ENCODE data around the gene TPPP.

DNA sequence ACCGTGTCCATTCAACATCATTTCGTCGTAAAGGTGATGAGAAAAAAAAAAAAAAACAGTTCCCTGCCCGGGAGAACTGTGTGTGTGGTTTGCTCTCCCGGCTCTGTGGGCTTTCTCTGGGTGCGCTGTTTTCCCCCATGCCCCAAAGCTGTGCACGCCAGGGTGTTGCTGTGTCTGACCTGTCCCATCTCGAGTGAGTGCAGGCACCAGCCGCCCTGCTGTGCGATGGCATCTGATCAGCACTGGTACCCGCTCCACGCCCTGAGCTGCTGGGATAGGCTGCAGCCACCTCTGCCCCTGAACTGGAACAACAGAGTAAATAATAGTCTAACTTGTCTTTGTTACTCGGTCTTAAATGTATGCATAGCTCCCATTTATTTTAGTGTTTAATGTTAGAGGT is 47.7 kb downstream of the TPPP start:
- TF ChIP-seq, protein P1, sequence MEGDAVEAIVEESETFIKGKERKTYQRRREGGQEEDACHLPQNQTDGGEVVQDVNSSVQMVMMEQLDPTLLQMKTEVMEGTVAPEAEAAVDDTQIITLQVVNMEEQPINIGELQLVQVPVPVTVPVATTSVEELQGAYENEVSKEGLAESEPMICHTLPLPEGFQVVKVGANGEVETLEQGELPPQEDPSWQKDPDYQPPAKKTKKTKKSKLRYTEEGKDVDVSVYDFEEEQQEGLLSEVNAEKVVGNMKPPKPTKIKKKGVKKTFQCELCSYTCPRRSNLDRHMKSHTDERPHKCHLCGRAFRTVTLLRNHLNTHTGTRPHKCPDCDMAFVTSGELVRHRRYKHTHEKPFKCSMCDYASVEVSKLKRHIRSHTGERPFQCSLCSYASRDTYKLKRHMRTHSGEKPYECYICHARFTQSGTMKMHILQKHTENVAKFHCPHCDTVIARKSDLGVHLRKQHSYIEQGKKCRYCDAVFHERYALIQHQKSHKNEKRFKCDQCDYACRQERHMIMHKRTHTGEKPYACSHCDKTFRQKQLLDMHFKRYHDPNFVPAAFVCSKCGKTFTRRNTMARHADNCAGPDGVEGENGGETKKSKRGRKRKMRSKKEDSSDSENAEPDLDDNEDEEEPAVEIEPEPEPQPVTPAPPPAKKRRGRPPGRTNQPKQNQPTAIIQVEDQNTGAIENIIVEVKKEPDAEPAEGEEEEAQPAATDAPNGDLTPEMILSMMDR (IDR thresholded peaks at IDR 0.05): no peak
- TF ChIP-seq EZH2 (IDR thresholded peaks at IDR 0.05; ENCODE audit: borderline replicate concordance, insufficient read depth, low read depth, low read length, poor library complexity, severe bottlenecking): no peak

Data from B cell (primary cell).